GM21381 (cell line): ENCODE results near the gene LCN6.
"Not testable (repeated sequence)": the region's sequence is repeated elsewhere in the genome, so short reads cannot be mapped to it uniquely, and the experiment has no call there.

Source experiments
- ATAC-seq: cut with Tn5 transposase; IDR thresholded peaks from one replicate; pipeline ENCODE4 v1.9.1; 2021; ENCODE audit warnings: mild to moderate bottlenecking, moderate library complexity; ENCODE audit not compliant: unreplicated experiment

LCN6 gene

DNA sequence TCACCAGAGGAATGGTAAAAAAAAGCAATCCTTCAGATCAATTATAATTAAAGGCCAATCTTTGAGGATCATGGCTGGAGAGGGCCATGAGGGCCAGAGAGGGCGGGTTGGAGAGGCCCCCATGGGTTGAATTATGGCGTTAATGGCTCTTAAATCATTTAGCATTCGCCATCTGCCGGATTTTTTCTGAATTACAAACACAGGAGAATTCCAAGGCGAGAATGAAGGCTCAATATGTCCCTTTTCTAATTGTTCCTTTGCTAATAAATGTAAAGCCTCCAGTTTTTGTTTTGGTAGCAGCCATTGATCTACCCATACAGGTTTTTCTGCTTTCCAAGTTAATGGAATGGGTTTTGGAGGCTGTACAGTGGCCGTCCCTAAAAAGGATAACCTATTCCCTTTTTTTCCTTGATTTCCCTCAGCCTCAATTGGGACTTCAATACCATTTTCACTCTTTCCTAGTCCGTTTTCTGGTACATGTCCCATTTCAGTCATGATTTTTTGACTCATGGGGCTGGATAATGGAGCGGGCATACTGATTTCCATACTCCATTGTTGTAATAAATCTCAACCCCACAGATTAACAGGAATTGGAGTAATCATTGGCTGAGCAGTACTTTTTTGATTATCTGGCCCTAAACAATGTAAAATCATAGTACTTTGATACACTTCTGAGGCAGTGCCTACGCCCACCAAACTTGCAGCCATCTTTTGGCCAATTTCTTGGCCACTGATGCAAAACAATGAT, 36.1 kb upstream of the LCN6 start:
- ATAC-seq = no peak

DNA sequence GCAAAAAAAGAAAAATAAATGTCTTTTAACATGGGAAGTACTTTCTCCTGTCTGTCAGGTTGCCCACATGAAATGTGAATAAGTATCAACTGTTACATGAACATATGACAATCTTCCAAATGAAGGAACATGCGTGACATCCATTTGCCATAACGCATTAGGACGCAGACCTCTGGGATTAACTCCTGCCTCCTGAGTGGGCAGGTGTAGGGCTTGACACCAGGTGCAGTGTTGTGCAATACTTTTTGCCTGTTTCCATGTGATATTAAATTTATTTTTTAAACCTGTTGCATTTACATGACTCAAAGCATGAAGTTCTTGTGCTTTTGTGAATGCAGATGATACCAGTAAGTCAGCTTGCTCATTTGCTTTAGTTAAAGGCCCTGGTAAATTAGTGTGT, 34.1 kb upstream of the LCN6 start:
- no peak for ATAC-seq

DNA sequence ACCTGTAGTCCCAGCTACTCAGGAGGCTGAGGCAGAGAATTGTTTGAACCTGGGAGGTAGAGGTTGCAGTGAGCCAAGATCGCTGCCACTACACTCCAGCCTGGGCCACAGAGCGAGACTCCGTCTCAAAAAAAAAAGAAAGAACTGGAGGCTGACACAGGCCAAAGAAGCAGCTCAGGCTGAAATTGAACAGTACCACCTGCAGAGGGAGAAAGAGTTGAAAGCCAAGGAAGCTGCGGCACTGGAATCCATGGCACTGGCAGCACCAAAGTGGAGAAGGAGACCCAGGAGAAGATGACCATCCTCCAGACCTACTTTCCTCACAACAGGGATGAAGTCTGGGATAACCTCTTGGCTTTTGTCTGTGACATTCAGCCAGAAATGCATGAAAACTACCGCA, 31.5 kb upstream of the LCN6 start:
- no peak for ATAC-seq

DNA sequence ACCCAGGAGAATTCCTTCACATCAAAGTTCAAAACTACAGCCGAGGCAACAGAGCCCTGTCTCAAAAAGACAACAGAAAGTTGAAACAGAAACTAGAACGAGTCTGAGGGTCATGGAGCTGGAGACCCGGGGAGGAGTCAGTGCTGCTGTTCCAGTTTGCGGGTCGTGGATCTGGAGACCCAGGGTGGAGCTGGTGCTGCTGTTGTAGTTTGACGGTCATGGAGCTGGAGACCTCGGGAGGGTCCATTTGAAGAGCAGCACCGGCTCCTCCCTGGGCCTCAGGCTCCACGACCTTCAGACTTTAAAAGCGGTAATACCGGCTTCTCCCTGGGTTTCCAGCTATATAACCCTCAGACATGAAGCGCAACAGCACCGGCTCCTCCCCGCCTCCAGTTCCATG, 29.0 kb upstream of the LCN6 start:
- ATAC-seq = no peak

DNA sequence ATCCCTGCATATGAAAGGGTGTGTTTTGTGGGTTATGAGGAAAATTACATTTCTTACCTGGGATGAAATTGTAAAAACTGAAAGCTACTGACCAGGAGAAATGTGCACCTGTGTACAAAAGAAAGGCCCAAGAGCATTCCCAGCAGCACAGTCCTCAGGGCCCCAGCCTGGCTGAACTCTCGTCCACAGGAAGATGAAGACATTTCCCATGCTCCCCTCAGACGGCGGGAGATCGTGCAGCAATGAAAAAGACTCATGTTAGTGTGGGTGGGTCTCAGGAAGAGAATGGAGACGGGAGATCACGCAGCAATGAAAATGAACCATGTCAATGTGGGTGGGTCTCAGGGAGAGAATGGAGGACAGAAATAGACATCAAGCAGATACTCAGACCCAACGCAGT, 28.6 kb upstream of the LCN6 start:
- no peak for ATAC-seq

DNA sequence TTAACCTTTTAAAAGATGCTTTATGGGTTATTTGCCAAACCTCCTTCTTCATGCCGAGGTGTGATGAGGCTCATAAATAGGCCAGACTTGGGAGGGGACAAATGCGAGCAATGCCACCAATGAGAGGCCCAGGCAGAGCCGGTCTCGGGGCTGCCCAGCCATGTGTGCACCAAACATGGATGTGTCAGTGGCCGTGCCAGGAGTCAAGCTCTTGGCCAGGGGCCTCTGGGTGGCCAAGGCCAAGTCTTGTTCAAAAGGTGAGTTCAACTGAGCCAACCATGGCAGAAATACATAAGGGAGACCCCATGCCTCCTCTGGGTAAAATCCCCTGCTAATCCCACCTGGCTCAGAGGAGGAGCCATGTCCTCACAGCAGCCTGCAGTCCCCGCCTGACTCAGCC, 26.9 kb upstream of the LCN6 start:
- no peak for ATAC-seq

DNA sequence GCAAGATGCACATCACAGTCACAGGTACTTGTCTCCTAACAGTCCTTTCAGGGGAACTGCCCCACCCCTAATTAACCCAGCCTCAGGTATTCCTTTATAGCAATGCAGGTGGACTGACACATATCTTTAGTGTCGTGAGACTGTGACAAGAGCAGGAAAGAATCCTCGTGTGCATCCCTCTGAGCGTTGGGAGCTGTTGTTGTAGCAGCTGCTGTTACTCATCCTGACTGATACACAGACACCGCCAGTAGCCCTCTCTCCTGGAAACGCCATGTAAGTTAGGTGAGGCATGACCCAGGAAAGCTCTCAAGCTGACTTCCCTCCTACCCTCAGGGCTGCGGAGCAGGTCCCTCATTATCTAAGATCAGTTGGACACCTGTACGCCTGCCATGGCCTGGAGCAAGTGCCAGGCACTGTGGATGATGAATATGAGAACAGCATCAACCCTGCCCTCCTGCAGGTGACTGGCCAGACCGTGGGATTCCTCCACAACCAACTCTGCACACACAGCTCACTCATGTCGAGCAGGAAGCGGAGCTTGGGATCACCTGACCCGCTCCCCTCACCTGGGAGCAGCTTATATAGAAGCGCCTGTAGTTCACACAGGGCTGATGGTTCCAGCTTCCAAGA, 26.2 kb upstream of the LCN6 start:
- no peak for ATAC-seq

DNA sequence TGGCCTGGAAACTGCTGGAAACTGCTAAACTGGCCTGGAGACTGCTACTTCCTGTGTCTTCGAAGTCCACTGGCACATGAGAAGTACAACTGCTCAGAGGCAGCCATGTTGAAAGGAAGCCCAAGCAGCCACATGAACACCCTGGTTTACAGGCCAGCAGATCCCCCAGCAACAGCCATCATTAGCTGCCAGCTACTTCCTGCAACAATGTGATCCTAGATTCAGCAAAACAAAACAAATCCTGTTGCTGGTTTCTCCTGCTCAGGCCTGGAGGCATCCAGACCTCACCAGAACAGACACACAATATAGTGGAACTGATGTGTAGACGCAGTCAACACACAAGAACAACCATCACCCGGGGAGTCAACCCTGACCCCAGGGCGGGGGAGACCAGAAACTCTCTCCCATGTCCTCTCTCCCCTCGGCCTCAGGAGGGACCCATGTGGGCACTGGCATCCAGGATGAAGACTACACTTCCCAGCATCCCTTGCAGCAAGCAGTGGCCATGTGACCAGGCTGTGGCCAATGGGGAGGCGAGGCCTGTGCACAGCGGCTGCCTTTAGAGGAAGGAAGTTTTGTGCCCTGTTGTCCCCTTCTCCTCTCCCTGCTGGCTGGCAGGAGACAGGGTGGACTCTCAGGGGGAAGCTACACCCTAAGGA, 25.2 kb upstream of the LCN6 start:
- no peak for ATAC-seq

DNA sequence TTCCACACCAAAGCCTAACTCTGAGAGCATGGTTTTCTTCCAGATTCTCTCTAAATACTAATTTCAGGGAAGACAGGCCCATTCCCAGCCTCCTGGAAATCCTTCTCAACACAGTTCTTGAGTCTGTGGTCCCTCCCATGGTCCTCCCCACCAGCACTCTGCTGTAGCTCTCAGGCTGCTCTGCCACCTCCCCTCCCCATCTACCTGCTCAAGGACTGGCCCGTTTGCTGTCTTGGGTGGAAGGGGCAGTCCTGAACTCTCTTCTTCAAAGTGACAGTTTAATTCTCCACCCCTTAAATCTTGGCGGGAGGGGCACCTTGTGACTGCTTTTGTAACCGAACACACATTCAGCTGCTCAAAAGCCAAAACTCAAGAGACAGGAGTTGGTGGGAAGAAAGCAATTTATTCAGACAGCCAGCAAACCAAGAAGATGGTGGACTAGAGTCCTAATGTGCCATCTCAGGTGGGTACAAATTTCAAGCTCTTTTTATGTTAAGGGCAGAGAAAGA, 23.6 kb upstream of the LCN6 start:
- ATAC-seq = no peak

DNA sequence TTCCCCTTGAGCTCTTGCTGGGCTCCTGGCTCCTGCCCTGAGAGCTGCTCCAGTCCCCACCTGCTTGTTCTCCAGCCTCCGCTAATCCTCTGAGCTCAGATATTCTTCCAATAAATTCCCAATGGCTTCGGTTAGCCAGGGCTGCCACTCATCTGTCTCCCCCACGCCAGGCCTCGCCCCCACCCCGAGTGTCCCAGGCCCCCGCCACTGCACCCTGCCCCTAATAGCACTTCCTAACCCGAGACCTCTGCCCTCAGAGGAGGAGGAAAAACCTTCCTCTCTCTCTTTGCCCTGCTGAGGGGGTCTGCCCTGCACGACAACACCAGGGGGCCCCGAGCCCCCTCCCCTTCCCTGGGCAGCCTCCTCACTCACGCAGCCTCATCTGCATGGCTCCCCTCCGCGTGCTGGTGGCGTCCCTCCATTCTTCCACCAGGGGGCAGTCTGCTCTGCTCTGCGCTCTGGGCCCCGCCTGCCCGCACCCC, 21.4 kb upstream of the LCN6 start:
- ATAC-seq = no peak

DNA sequence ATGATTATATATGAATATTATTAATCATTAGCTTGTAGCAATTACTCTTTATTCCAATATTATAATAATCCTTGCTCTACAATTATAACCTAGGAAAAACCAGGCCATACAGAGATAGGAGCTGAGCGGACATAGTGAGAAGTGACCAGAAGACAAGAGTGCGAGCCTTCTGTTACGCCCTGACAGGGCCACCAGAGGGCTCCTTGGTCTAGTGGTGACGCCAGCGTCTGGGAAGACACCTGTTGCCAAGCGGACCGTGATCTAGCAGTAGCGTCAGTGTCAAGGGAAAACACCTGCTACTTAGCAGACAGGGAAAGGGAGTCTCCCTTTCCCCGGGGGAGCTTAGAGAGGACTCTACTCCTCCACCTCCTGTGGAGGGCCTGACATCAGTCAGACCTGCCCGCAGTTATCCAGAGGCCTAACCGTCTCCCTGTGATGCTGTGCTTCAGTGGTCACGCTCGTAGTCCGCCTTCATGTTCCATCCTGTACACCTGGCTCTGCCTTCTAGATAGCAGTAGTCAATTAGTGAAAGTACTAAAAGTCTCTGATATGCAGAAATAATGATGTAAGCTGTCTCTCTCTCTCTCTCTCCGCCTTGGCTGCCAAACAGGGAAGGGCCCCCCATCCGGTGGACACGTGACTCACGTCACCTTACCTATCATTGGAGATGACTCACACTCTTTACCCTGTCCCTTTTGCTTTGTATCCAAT, 18.2 kb upstream of the LCN6 start:
- not testable (repeated sequence) for ATAC-seq

DNA sequence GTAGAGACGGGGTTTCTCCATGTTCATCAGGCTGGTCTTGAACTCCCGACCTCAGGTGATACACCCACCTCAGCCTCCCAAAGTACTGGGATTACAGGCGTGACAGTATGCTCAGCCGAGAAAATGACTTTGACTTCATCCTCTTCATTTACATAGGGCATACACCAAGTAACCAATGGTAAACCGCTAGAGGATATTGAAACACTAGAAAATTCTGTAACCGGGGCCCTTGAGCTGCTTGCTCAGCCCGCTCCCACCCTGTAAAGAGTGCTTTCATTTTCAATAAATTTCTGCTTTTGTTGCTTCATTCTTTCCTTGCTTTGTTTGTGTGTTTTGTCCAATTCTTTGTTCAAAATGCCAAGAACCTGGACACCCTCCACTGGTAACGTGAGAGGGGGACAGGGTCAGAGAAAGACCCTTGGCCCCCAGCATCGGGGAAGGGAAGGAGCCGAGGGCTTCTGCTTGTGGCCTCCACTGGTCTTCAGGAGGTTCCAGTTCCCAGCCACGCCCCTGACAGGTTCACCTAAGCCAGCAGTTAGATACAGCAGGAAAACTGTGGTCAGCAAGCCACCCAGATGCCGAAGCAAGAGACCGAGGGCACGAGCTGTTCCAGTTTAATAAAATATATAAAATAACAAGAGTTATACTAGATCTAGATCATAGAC, 17.6 kb upstream of the LCN6 start:
- ATAC-seq = not testable (repeated sequence)

DNA sequence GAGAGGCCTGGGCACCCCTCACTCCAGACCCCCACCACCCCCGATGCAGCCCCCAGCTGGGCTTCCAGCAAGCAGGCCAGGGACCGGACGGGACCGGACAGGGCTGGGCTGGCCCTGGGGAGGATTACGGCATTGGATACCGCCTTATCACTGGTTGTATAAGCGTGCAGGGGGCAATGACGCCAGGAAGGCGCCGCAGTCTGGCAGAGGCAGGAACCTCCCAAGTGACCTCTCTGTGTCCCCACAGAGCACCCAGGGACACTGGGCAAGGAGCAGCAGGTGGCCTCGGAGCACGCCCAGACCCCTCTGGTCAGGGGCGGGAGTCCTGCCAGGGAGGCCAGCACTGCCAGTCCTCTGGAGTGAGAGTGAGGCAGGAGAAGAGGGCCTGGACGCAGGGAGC, 16.7 kb upstream of the LCN6 start:
- no peak for ATAC-seq

DNA sequence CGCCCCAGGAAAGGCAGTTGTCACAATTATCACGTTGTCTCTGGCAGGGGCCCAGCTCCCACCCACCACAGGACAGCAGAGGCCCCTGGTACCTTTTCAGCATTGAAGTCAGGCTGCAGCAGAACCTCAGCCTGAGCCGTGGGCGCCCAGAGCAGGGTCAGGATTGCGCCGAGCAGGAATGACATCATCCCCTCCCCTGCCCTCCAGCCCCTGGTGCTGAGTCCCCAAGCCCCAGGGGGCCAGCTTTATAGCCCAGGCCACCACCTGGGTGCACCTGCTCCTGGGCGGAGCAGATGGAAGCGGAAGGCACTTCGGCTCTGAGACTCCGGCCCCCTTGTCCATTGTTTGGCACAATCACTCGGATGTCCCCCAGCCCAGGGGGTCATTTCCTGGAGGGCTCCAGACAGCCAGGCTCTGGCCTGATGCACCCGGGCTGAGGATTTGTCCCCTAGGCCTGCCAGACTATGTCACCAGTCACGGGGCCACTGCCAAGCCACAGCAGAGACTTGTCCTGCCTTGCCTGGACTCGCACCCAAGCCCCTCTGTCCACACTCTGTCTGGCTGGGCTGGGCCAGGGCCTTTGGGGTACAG, 16.1 kb upstream of the LCN6 start, which contains the start of gene LCN15:
Gene LCN15, minus strand, starts transcription at position 218 of the 591 bp plus-strand sequence. Its CDS starts 30 bp downstream, at position 188.
- ATAC-seq = no peak

DNA sequence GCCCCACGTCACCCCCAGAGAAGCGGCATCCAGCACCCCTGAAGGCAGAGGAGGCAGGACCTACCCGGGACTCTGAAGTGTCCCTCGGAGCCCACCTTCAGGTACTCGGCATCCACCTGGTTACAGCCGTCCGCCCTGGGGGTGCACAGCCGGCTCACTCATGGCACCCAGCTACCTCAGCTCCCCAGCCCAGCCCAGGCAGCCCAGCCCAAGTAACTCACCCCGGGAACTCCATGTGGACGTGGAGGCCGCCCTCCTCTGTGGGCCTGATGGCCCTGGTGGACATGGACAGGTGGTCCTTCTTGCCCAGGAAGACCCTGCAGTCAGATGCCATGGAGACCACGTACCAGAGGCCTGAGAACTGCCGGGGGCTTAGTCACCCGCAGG, 15.3 kb upstream of the LCN6 start:
- ATAC-seq = no peak

DNA sequence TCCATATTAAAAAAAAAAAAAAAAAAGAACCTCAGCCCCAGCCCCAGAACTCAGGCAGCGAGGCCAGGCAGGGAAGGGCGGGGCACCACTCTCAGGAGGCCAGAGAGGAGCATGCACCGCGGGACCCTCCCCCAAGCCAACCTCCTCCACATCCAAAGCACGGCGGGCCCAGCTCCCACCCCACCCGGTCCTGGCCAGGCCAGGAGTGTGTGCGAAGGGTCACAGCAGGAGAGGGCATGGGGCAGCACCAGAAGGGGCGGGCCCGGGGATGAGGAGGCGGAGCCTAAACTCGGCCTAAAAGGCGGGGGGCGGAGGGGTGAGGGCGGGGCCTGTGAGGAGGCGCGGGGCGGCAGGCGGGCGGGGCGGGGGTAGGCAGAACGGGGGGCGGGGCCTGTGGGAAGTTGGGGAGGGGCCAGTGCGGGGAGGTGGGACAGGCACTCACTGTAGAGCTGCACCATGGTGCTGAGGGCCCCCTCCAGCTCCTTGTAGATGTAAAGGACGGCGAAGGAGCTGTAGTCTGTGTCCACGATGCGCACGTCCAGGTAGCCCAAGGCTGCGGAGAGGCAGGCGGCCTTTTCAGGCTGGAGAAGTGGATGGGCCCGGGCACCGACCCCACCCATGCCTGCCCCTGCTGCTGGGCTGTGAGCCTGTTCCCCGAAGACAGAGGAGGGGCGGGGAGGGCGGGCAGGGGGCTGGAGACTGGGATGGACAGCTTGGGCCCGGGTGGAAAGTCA, 14.8 kb upstream of the LCN6 start:
- ATAC-seq = no peak

DNA sequence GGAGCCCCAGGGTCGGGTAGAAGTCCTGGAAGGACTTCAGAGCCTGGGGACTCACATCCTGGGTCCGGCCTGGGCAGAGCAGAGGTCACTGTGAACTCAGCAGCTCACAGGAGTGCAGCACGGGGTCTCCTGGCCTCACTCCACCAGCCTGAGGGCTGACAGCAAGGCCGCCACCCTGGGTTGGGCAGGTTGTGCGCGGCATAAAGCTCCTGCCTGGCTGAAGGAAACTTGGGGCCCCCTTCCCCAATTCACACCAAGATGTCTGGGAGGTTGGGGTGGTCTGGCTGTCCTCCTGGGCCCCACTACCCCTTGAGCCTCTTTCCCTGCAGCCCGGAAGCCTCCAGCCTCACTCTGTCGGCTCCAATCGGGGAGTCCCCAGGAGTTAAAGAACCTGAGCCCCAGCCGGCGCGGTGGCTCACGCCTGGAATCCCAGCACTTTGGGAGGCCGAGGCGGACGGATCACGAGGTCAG, 13.9 kb upstream of the LCN6 start:
- no peak for ATAC-seq

DNA sequence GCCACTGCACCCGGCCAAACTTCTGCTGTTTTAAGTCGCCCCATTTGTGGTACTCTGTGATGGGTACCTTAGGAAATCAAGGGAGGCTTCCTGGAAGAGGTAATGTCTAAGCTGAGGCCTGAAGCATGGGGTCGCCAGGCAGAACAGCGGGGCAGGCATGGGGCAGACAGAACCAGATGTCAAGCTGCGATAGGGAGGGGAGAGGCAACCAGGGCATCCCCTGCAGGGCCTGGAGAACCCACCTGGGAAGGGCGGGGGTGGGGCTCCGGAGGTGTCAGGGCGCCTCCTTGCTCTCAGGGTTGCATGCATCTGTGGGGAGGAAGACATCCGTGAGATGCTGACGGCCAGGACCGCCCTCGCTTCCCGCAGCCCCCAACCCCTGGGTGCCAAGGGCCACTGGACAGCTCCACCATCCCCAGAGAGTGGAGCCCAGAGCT, 13.2 kb upstream of the LCN6 start:
- no peak for ATAC-seq

DNA sequence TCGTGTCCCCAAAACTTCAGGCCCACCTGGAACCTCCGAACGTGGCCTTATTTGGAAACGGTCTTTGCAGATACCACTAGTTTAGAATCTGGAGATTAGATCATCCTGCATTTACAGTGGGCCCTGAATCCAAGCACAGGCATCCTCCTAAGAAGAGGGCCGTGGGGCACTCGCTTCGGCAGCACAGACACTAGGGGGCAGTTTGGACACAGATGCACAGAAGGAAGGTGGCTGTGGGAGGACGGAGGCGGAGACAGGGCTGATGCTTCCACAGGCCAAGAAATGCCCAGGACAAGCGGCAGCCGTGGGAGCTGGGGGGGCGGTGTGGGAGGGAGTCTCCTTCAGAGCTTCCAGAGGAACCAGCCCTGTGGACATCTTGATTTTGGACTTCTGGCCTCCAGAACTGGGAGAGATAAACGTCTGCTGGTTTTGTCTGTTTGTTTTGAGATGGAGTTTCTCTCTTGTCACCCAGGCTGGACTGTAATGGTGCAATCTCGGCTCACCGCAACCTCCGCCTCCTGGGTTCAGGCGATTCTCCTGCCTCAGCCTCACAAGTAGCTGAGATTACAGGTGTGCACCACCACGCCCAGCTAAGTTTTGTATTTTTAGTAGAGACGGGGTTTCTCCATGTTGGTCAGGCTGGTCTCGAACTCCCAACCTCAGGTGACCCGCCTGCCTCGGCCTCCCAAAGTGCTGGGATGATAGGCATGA, 12.7 kb upstream of the LCN6 start:
- not testable (repeated sequence) for ATAC-seq
